Thyroid gland (tissue), 4 donors: ENCODE results near the gene PRMT3.

ENCODE experiments used
- CTCF ChIP-seq, 6 experiments: fragments of 200-600 bp in 3 of 6; fragments of 450-650 bp in 3 of 6; sonication (generic) in 3 of 6; IDR thresholded peaks; one replicate each; pipeline ENCODE4 v1.5.1; 2016 to 2019; ENCODE audit warnings: antibody characterized with exemption in 6 of 6, mild to moderate bottlenecking in 2 of 6, inconsistent platforms in 1 of 6, moderate library complexity in 1 of 6
- POLR2A ChIP-seq, 2 donors: fragments of 450-650 bp; IDR thresholded peaks; one replicate each; pipeline ENCODE4 v1.6.1; 2017; ENCODE audit warnings: antibody characterized with exemption in 2 of 2, mild to moderate bottlenecking in 2 of 2, moderate library complexity in 1 of 2

GRCh38 chr11:20387261-20388095, at the start of gene PRMT3:
- TF ChIP-seq CTCF (IDR thresholded peaks at IDR 0.05): peak; percentile 11 to 99 (median 89)
- peak; percentile 21 to 94 for TF ChIP-seq POLR2A (IDR thresholded peaks at IDR 0.05)
